ENCODE results near the gene SP100. TPM values are rescaled to one million over a fixed set of nuclear protein-coding genes. Genes with fewer than 3 reads are reported as not detected.

SP100 gene
- total and polyA plus RNA-seq, 2 of the 8 experiments (the other 6 are each of a cell fraction or from before 2014, with no cell fraction given), result 0.06 to 1.1 TPM

GRCh38 chr2:230441227-230441897 is 25.4 kb downstream of the SP100 start (continued):
- TF ChIP-seq, protein P1, sequence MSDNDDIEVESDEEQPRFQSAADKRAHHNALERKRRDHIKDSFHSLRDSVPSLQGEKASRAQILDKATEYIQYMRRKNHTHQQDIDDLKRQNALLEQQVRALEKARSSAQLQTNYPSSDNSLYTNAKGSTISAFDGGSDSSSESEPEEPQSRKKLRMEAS (IDR thresholded peaks at IDR 0.05), result no peak
- TF ChIP-seq CHD1 (IDR thresholded peaks at IDR 0.05; ENCODE audit: low read depth, low read length) (no peak), RAD21 (IDR thresholded peaks at IDR 0.05 in 1 of 2, conservative IDR thresholded peaks at IDR 0.05 in 1 of 2; ENCODE audit: low read depth in 2 of 2, low read length in 2 of 2) (no peak), RBBP5 (IDR thresholded peaks at IDR 0.05; ENCODE audit: borderline replicate concordance, low read depth, low read length) (no peak), TCF12 (IDR thresholded peaks at IDR 0.05; ENCODE audit: low read depth, low read length) (no peak), CBX5 (IDR thresholded peaks at IDR 0.05; ENCODE audit: low read depth, low read length) (no peak), RXRA (IDR thresholded peaks at IDR 0.05; ENCODE audit: insufficient read depth, low read depth, low read length) (no peak), FOSL1 (IDR thresholded peaks at IDR 0.05; ENCODE audit: insufficient read depth, low read depth, low read length) (no peak), POLR2AphosphoS5 (IDR thresholded peaks at IDR 0.05; ENCODE audit: low read depth, low read length) (no peak), EZH2 (IDR thresholded peaks at IDR 0.05; ENCODE audit: low read depth, low read length, severe bottlenecking) (no peak), TAF7 (optimal IDR thresholded peaks at IDR 0.05; ENCODE audit: borderline replicate concordance, low read depth, low read length) (no peak)
